Panc1 (cell line): ENCODE results near the gene CNOT6L. TPM values are rescaled to one million over a fixed set of nuclear protein-coding genes. Genes with fewer than 3 reads are reported as not detected.

ENCODE experiments used
- ATAC-seq: fragments of 200-7000 bp; cut with Tn5 transposase; 2 replicates; pipeline ENCODE4 v1.9.1; 2020; ENCODE audit warnings: mild to moderate bottlenecking, moderate library complexity
- BruUV-seq: library from RNA; stranded (reverse); fragments of 400-500 nt; replicated peaks from 2 replicates; lab custom pipeline; 2021; lab: Mats Ljungman, UMichigan
- CTCF ChIA-PET: fragments of 300-600 bp; sonication (Branson Sonifier 250); formaldehyde crosslinking; loops from one replicate; lab custom pipeline; 2022; ENCODE audit warnings: antibody characterized with exemption; lab: Charles Lee
- POLR2A ChIA-PET: fragments of 300-600 bp; sonication (Branson Sonifier 250); formaldehyde crosslinking; loops from one replicate; lab custom pipeline; 2022; ENCODE audit warnings: antibody characterized with exemption; lab: Charles Lee
- DNase-seq: peaks from one replicate; pipeline ENCODE4 v3.0.0-alpha.2; 2010; ENCODE audit warnings: low read depth, low spot score
- H3K27ac ChIP-seq: 2 replicates; pipeline ENCODE4 v1.5.1; 2011; ENCODE audit warnings: mild to moderate bottlenecking, low read length, inconsistent platforms
- H3K27me3 ChIP-seq: fragments of 200-500 bp; sonication (Bioruptor generic); 2 replicates; pipeline ENCODE4 v1.6.0; 2014; ENCODE audit warnings: low read length, inconsistent platforms; ENCODE audit not compliant: control insufficient read depth, insufficient read depth
- H3K36me3 ChIP-seq: fragments of 200-500 bp; sonication (Bioruptor generic); 2 replicates; pipeline ENCODE4 v1.5.1; 2014; ENCODE audit warnings: inconsistent platforms, mild to moderate bottlenecking, low read length, moderate library complexity; ENCODE audit not compliant: control insufficient read depth, insufficient read depth
- H3K4me1 ChIP-seq: 2 replicates; pipeline ENCODE4 v1.5.1; 2011; ENCODE audit warnings: inconsistent platforms, mild to moderate bottlenecking, low read length, moderate library complexity; ENCODE audit not compliant: control insufficient read depth, insufficient read depth
- H3K4me3 ChIP-seq, 2 experiments: 2 replicates each; pipeline ENCODE4 v1.5.1; 2011 to 2012; ENCODE audit warnings: low read depth in 2 of 2, low read length in 2 of 2, mild to moderate bottlenecking in 2 of 2, inconsistent platforms in 1 of 2, moderate library complexity in 1 of 2
- H3K9me3 ChIP-seq: fragments of 200-500 bp; sonication (Bioruptor generic); 2 replicates; pipeline ENCODE4 v1.5.1; 2014; ENCODE audit warnings: low read depth, mild to moderate bottlenecking, inconsistent platforms, low read length, moderate library complexity; ENCODE audit not compliant: control insufficient read depth, insufficient read depth
- POLR2AphosphoS5 ChIP-seq: IDR thresholded peaks from 2 replicates; pipeline ENCODE4 v1.6.1; 2012; ENCODE audit warnings: mild to moderate bottlenecking, low read depth, low read length, moderate library complexity
- SIN3A ChIP-seq: IDR thresholded peaks from 2 replicates; pipeline ENCODE4 v1.6.1; 2012; ENCODE audit warnings: low read depth, mild to moderate bottlenecking, low read length, moderate library complexity, borderline replicate concordance; ENCODE audit not compliant: insufficient read depth
- TCF7L2 ChIP-seq: IDR thresholded peaks from 2 replicates; pipeline ENCODE4 v1.6.1; 2011; ENCODE audit warnings: mild to moderate bottlenecking, low read depth, low read length, inconsistent platforms
- in situ Hi-C: cut with HindIII; loops from 2 replicates; pipeline ENCODE4 v1.10.0; 2016; ENCODE audit warnings: low sequenced_read_pairs, low pct_unique_long_range_greater_than_20kb
- intact Hi-C: fragments of 100-400 bp; cut with micrococcal nuclease; formaldehyde crosslinking; loops from one replicate; pipeline ENCODE4 v1.10.0; 2022; ENCODE audit not compliant: unreplicated experiment
- total RNA-seq: library from RNA; stranded (reverse); gene quantifications from one replicate; pipeline ENCODE4 v1.2.1, GENCODE V29; 2021; ENCODE audit not compliant: unreplicated experiment
- TF ChIP-seq, protein P1 (sequence below), 2 experiments: IDR thresholded peaks; 2 replicates each; pipeline ENCODE4 v1.6.1; 2011 to 2012; ENCODE audit warnings: low read depth in 2 of 2, control low read depth in 1 of 2, low read length in 1 of 2, mild to moderate bottlenecking in 1 of 2, moderate library complexity in 1 of 2; ENCODE audit not compliant: insufficient read depth in 1 of 2
- TF ChIP-seq, protein P2 (sequence below): fragments of 450-650 bp; IDR thresholded peaks from 2 replicates; pipeline ENCODE4 v1.5.1; 2017; ENCODE audit warnings: mild to moderate bottlenecking

The CNOT6L gene
- total RNA-seq, 1 experiment from 2014 or later = 18.3 TPM

DNA sequence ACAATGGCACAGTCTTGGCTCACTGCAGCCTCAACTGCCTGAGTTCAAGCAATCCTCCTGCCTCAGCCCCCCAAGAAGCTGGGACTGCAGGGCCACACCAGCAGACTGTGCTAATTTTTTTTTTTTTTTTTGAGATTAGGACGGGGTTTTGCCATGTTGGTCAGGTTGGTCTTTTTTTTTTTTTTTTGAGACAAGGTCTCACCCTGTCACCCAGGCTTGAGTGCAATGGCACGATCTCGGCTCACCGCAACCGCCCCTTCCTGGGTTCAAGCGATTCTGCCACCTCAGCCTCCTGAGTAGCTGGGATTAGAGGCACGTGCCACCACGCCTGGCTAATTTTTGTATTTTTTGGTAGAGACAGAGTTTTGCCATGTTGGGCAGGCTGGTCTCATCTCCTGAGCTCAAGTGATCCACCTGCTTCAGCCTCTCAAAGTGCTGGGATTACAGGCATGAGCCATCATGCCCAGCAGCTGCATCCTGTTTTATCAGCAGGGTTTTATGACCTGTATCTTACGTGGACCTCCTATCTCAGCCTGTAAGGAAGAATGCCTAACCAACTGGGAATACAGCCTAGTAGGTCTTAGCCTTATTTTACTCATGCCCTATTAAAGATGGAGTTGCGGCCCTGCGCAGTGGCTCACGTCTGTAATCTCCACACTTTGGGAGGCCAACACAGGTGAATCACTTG, 30.3 kb upstream of the CNOT6L start:
- intact Hi-C loops (no loop called here), in situ Hi-C loops (no loop called here)
- no peaks in the 10 kb centered on the region for H3K27me3 ChIP-seq
- no peaks in the 10 kb centered on the region for H3K4me1 ChIP-seq
- DNase-seq (no peak), ATAC-seq (no peak)
- no peaks in the 10 kb centered on the region for H3K9me3 ChIP-seq
- H3K36me3 ChIP-seq = no peaks in the 10 kb centered on the region
- CTCF ChIA-PET = interaction anchor here (0.6 kb wide), 1 partner anchor 27 kb away, joined by 4 read pairs; no protein-coding TSS in a partner anchor
- POLR2A ChIA-PET = interaction anchor here (0.6 kb wide), 1 partner anchor 9 kb away, joined by 4 read pairs; no protein-coding TSS in a partner anchor
- H3K27ac ChIP-seq = no peak overlapping the region
- no peak overlapping the region for H3K4me3 ChIP-seq
- TF ChIP-seq TCF7L2 (no peak), POLR2AphosphoS5 (no peak), SIN3A (no peak)
- TF ChIP-seq, protein P1, sequence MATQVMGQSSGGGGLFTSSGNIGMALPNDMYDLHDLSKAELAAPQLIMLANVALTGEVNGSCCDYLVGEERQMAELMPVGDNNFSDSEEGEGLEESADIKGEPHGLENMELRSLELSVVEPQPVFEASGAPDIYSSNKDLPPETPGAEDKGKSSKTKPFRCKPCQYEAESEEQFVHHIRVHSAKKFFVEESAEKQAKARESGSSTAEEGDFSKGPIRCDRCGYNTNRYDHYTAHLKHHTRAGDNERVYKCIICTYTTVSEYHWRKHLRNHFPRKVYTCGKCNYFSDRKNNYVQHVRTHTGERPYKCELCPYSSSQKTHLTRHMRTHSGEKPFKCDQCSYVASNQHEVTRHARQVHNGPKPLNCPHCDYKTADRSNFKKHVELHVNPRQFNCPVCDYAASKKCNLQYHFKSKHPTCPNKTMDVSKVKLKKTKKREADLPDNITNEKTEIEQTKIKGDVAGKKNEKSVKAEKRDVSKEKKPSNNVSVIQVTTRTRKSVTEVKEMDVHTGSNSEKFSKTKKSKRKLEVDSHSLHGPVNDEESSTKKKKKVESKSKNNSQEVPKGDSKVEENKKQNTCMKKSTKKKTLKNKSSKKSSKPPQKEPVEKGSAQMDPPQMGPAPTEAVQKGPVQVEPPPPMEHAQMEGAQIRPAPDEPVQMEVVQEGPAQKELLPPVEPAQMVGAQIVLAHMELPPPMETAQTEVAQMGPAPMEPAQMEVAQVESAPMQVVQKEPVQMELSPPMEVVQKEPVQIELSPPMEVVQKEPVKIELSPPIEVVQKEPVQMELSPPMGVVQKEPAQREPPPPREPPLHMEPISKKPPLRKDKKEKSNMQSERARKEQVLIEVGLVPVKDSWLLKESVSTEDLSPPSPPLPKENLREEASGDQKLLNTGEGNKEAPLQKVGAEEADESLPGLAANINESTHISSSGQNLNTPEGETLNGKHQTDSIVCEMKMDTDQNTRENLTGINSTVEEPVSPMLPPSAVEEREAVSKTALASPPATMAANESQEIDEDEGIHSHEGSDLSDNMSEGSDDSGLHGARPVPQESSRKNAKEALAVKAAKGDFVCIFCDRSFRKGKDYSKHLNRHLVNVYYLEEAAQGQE (IDR thresholded peaks at IDR 0.05; ENCODE audit: insufficient read depth in 1 of 2, low read depth in 2 of 2, low read length in 1 of 2) = no peak
- TF ChIP-seq, protein P2, sequence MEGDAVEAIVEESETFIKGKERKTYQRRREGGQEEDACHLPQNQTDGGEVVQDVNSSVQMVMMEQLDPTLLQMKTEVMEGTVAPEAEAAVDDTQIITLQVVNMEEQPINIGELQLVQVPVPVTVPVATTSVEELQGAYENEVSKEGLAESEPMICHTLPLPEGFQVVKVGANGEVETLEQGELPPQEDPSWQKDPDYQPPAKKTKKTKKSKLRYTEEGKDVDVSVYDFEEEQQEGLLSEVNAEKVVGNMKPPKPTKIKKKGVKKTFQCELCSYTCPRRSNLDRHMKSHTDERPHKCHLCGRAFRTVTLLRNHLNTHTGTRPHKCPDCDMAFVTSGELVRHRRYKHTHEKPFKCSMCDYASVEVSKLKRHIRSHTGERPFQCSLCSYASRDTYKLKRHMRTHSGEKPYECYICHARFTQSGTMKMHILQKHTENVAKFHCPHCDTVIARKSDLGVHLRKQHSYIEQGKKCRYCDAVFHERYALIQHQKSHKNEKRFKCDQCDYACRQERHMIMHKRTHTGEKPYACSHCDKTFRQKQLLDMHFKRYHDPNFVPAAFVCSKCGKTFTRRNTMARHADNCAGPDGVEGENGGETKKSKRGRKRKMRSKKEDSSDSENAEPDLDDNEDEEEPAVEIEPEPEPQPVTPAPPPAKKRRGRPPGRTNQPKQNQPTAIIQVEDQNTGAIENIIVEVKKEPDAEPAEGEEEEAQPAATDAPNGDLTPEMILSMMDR = no peak
- BruUV-seq = no TSS peak

DNA sequence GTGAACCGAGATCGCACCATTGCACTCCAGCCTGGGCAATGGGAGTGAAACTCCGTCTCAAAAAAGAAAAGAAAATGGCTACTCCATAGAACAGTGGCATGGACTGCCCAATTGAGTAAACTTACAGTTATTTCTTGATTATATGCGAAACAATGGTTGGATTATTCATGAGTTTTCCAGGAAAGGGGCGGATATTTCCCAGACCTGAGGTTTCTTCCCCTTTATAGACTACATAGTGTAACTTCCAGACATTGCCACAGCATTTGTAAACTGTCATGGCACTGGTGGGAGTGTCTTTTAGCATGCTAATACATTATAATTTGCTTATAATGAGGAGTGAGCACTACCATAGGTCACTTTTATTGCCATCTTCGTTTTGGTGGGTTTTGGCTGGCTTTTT, 29.3 kb upstream of the CNOT6L start:
- H3K4me3 ChIP-seq = no peak overlapping the region
- no peaks in the 10 kb centered on the region for H3K9me3 ChIP-seq
- H3K4me1 ChIP-seq = no peaks in the 10 kb centered on the region
- ChIA-PET CTCF (no interaction called here), POLR2A (no interaction called here)
- DNase-seq = no peak
- ATAC-seq = no peak
- in situ Hi-C loops (no loop called here), intact Hi-C loops (no loop called here)
- TF ChIP-seq SIN3A (no peak), POLR2AphosphoS5 (no peak), TCF7L2 (no peak)
- TF ChIP-seq, protein P1 (IDR thresholded peaks at IDR 0.05; ENCODE audit: insufficient read depth in 1 of 2, low read depth in 2 of 2, low read length in 1 of 2) = no peak
- TF ChIP-seq, protein P2 = no peak
- no peaks in the 10 kb centered on the region for H3K36me3 ChIP-seq
- H3K27me3 ChIP-seq = no peaks in the 10 kb centered on the region
- no peak overlapping the region for H3K27ac ChIP-seq
- BruUV-seq = no TSS peak
